GM19397 (cell line): ENCODE data around the gene ALKBH6.

ENCODE experiments used
- ATAC-seq: cut with Tn5 transposase; IDR thresholded peaks from one replicate; pipeline ENCODE4 v1.9.1; 2021; ENCODE audit warnings: mild to moderate bottlenecking, moderate library complexity; ENCODE audit not compliant: unreplicated experiment

Gene ALKBH6

GRCh38 chr19:36030264-36031148 is 16.5 kb upstream of the ALKBH6 start:
- no peak for ATAC-seq

DNA sequence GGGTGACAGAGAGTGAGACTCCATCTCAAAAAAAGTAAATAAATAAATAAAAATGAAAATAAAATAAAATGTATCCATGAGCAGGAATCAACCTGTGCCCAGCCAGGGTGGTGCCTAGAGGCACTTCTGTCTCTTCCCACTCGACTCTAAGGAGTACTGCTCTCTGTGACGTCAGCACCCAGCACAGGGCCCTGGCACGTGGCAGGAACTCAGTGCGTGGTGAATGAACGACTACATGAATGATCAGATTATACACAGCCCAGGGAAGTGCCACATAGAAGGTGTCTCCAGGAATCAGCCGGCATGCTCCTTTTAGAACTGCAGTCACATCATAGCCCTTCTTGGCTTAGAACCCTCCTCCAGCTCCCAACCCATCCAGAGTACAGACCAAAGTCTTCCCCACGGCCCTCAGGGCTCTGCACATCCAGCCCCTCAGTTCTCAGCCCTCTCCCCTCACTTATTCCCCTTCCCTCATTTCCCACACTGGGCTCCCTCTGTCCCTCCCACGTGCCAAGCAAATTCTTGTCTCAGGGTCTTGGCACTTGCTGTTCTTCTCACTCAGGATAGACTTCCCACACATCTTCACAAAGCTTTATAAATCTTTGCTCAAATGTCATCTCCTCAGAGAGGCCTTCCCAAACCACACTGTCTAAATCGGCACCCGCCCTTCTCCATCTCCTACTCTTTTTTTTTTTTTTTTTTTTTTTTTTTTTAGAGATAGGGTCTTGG is 14.5 kb upstream of the ALKBH6 start:
- ATAC-seq, result no peak

DNA sequence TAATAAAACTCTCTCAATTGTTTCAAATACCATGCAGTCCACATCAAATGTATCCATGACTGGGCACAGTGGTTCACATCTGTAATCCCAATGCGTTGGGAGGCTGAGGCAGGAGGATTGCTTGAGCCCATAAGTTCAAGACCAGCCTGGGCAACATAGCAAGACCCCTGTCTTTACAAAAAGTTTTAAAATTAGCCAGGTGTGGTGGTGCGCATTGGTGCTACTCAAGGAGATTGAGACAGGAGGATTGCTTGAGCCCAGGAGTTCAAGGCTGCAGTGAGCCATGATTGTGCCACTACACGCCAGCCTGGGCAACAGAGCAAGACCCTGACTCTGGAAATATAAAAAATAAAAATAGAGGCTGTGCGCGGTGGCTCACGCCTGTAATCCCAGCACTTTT is 13.7 kb upstream of the ALKBH6 start:
- ATAC-seq, result no peak

DNA sequence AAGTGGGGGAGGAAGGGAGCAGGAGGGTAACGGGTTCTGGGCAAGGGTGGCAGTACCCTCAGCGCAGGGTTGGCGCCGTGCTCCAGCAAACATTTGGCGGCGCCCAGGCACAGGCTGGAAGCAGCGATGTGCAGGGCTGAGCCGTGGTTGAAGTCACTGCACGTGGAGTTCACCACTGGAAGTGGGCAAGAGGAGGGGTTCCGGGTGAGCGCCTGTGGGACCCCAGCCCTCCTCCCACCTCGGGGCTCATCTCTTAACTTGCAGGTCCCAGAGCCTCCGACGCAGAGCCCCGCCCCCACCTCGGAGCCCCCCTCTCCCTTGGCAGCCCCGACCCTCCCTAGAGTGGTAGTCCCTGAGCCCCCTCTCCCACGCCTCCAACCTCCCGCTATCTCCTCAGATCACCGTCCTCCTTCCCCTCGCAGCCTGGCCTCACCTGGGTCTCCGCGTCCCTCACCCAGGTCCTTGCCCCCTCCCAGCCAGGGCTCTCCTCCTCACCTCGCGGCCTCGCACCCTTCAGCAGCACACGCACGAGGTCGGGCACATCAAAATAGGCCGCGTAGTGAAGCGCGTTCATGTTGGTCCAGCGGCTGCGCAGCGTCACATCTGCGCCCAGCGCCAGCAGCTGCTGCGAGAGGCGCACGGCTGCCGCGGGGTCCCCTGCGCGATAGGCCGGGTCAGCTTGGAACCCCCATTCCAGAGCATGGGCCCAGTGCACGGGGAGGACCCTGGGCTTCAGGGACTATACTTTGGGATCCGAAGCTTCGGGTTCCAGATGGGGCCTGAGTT is 12.3 kb upstream of the ALKBH6 start:
- no peak for ATAC-seq

- ATAC-seq, result no peak
These were observed 11.5 kb upstream of the ALKBH6 start for GRCh38 chr19:36025541-36025940.

DNA sequence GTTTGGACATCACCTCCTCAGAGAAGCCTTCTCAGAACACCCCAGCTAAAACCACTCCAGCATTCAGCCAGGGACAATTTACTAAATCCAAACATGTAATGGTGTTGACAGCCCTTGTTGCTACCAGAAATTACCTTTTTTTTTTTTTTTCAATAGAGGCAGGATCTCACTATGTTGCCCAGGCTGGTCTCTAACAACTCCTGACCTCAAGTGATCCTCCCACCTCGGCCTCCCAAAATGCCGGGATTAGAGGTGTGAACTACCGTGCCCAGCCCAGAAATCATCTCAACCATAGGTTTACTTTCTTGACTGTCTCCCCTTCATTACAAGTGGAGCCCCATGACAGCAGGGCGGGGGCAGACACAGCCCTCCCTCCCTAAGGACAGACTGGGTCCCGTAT is 9.4 kb upstream of the ALKBH6 start:
- no peak for ATAC-seq

GRCh38 chr19:36019061-36019670 is 5.2 kb upstream of the ALKBH6 start:
- ATAC-seq, result no peak

GRCh38 chr19:36013280-36014011 is 567 bp downstream of the ALKBH6 start:
- no peak for ATAC-seq

GRCh38 chr19:36010402-36010801 is 3.6 kb downstream of the ALKBH6 start:
- ATAC-seq, result no peak

DNA sequence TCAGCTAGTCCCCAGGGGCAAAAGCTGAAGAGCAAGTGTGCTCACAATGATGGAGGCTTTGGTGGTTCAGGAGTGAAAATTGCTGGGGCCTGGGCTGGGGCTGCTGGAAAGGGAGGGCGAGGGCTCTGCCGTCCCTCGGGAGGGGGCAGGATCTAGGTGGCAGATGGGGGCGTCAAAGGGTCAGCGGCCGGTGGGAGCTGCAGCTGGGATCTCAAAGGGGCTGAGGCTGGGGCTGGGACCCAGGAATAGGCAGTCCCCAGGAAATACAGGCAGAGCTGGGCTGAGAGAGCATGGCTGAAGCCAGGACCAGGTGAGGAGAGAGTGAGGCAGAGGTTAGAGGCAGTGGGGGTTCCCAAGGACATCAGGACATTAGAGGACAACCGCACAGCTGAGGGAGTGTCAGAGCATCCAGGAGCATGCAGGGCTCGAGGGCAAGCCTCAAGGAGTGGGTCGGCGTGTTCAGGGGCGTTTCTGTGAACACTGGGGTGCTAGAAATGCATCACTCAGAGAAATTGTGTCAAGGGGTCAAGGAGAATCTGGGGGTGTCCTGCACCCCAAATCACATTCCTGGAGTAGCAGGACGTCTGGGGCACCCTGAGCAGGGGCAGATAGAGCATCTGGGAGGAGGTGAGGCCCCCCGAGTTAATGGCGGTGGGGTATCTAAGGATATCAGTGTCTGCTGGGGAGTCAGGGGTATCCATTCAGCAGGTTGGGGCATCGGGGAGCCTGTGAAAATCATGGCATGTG is 4.2 kb downstream of the ALKBH6 start:
- no peak for ATAC-seq

DNA sequence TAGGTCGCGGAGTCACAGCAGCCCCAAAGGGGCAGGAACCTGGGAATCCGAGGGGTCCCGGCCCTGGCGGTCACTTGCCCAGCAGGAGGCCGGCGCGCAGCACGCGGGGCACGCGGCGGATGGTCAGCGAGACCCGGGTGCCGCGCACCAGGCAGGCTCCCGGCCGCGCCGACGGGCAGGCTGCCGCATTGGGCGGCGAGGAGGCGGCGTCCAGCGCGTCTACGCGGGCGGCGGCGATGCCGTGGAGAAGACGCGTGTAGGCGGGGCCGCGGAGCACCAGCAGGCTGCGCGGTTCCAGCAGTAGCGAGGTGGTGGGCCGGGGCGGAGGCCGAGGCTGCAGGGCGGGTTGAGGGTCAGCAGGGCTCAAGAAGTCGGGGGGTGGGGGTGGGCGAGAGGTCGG is 4.8 kb downstream of the ALKBH6 start:
- no peak for ATAC-seq

- no peak for ATAC-seq
These were observed 5.6 kb downstream of the ALKBH6 start, which contains the start of gene SYNE4 for GRCh38 chr19:36008336-36008978. SYNE4 (minus strand) TSS chr19:36008813; CDS start chr19:36008681, 132 bp downstream.

- ATAC-seq, result no peak
These were observed 7.1 kb downstream of the ALKBH6 start for GRCh38 chr19:36006955-36007354.

DNA sequence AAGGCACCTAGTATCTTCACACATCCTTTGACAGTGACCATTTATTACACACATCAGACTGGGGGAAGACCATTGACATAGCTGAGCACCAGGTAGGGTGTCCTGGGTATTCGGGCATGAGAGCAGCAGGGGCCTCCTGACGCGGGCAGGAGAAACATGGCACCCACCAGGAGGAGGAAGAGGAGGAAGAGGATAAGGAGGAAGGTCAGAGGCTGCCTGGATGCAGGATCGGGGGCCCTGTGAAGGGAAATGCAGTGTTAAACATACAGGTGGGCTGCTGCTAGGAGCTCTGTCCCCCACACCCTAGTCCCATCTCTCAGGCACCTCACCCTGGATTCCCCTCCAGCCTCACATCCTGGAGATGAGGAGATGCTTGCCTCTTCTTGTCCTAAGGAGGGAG is 10.7 kb downstream of the ALKBH6 start:
- ATAC-seq, result no peak

DNA sequence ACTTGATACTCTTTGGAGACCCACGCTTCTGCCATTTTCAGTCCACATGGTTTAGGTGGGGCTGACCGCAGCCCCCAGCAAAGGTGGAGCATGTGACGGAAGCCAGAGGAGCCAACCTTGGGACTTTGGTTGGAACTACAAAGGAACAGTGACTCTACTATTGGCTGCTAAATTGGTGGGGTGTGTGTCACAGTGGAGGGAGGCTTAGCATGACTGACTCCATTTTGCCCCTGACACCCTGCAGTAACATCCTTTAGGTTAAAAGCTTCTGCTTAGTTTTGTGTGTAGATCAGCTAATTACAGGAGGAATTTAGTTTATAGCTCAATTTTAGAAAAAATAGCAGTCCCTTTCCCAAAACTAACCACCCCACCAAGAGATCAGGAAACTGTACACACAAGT is 12.4 kb downstream of the ALKBH6 start:
- ATAC-seq, result no peak

GRCh38 chr19:35996777-35997176 is 17.2 kb downstream of the ALKBH6 start:
- ATAC-seq, result no peak

DNA sequence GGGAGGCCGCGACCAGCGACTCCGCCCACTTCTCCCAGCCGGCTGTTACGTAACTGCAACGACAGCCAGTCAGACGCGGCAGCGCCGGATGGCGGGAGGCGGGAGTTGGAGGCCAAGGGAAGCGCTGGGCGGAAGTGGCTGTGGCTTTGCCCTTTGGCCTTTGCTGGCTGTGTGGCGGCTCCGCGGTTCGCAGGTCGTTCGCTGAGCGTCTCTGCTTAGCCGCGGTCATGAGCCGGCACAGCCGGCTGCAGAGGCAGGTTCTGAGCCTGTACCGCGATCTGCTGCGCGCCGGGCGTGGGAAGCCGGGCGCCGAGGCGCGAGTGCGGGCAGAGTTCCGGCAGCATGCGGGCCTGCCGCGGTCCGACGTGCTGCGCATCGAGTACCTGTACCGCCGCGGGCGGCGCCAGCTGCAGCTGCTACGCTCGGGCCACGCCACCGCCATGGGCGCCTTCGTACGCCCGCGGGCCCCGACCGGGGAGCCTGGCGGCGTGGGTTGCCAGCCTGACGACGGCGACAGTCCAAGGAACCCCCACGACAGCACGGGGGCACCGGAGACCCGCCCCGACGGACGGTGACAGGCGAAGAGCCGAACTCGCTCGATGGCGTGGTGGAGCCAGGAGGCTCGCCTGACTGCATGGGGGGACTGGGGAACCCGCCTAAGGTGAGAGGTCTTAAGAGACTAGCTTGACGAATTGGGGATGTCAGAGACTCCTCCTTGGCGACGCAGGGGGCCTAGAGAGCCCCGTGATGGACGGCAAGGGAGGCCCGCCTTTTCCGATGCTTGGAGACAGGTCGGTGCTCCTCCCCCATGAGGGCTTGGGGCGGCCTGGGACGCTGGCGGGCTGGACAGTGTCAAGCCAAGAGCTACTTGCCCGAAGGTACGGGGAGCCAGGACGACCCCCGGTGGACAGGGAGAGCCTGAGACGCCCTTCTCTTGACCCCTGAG is 18.7 kb downstream of the ALKBH6 start, which contains the start of gene SDHAF1:
TSS of gene SDHAF1 (plus strand) at position 141 of the 946 bp plus-strand sequence. CDS start at position 228, 87 bp downstream.
- ATAC-seq, result peak; percentile 82
